ENCODE results near the gene ULBP2.
"Not testable (repeated sequence)": the region's sequence is repeated elsewhere in the genome, so short reads cannot be mapped to it uniquely, and the experiment has no call there.

Gene ULBP2

GRCh38 chr6:149962461-149963211 lies 20.8 kb downstream of the ULBP2 start:
- no peak overlapping the region for H3K4me3 ChIP-seq (ENCODE audit: low read depth, low read length)
- TF ChIP-seq CTCF (IDR thresholded peaks at IDR 0.05; ENCODE audit: low read depth, low read length), result no peak

- H3K4me3 ChIP-seq (ENCODE audit: low read depth, low read length), result peak overlapping the region; percentile 67
- TF ChIP-seq CTCF (IDR thresholded peaks at IDR 0.05; ENCODE audit: low read depth, low read length), result no peak
These were observed 21.3 kb downstream of the ULBP2 start for GRCh38 chr6:149963212-149963461.

- TF ChIP-seq CTCF (IDR thresholded peaks at IDR 0.05; ENCODE audit: low read depth, low read length), result 0 out of 2 replicates have a peak, but pooled peaks have one; percentile 17
- H3K4me3 ChIP-seq (ENCODE audit: low read depth, low read length), result peak within 1 kb of the TSS; percentile 67
These were observed 21.9 kb downstream of the ULBP2 start, which contains the start of gene ULBP1 for GRCh38 chr6:149963462-149964307. Gene ULBP1 (plus strand): TSS chr6:149963943. CDS start chr6:149964050, 107 bp downstream.

GRCh38 chr6:149964308-149965193 lies 22.7 kb downstream of the ULBP2 start:
- H3K4me3 ChIP-seq (ENCODE audit: low read depth, low read length), result peak overlapping the region; percentile 67
- TF ChIP-seq CTCF (IDR thresholded peaks at IDR 0.05; ENCODE audit: low read depth, low read length), result no peak

GRCh38 chr6:149965194-149966020 lies 23.6 kb downstream of the ULBP2 start:
- peak overlapping the region; percentile 67 for H3K4me3 ChIP-seq (ENCODE audit: low read depth, low read length)
- no peak for TF ChIP-seq CTCF (IDR thresholded peaks at IDR 0.05; ENCODE audit: low read depth, low read length)

- not testable (repeated sequence) for H3K4me3 ChIP-seq (ENCODE audit: low read depth, low read length)
These were observed 24.5 kb downstream of the ULBP2 start for GRCh38 chr6:149966319-149966718.

- no peak overlapping the region for H3K4me3 ChIP-seq (ENCODE audit: low read depth, low read length)
- no peak for TF ChIP-seq CTCF (IDR thresholded peaks at IDR 0.05; ENCODE audit: low read depth, low read length)
These were observed 25.8 kb downstream of the ULBP2 start for GRCh38 chr6:149967591-149967990.

- H3K4me3 ChIP-seq (ENCODE audit: low read depth, low read length), result not testable (repeated sequence)
These were observed 26.2 kb downstream of the ULBP2 start for GRCh38 chr6:149967999-149968398.

- H3K4me3 ChIP-seq (ENCODE audit: low read depth, low read length), result not testable (repeated sequence)
These were observed 27.1 kb downstream of the ULBP2 start for GRCh38 chr6:149968909-149969308.

Data from WI38 (cell line).